ENCODE results near the gene OR2AJ1. TPM values are rescaled to one million over a fixed set of nuclear protein-coding genes. Genes with fewer than 3 reads are reported as not detected.

The OR2AJ1 gene
- total RNA-seq, 1 experiment from 2014 or later = not detected

DNA sequence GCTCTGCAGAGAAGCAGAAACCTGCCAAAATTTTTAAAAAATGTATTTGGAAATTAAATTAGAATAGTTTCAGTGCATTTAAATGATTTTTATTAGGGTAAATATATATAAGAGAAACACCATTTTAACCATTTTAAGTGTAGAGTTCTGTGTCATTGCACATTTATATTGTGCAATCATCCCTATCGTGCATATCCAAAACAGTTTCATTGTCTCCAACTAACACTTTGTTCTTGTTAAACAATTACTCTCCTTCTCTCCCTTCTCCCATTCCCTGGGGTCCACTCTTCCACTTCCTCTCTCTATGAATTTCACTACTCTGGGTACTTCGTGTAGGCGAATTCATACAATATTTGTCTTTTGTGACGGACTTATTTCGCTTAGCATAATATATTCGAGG, 17.9 kb downstream of the OR2AJ1 start:
- Mint-ChIP-seq H3K4me3 (ENCODE audit: unreplicated experiment) (no peak overlapping the region), H3K4me1 (ENCODE audit: low read depth, unreplicated experiment) (no peaks in the 10 kb centered on the region), H3K9me3 (ENCODE audit: unreplicated experiment) (peaks cover 16% of the 10 kb centered on the region), H3K27ac (ENCODE audit: unreplicated experiment) (no peak overlapping the region), H3K27me3 (ENCODE audit: insufficient read depth, unreplicated experiment) (no peaks in the 10 kb centered on the region), H3K36me3 (ENCODE audit: insufficient read depth, unreplicated experiment) (no peaks in the 10 kb centered on the region)
- POLR2A ChIA-PET = no interaction called here
- no peaks in the 10 kb centered on the region for H3K36me3 ChIP-seq (ENCODE audit: control insufficient read depth, insufficient read depth, low read length)
- DNase-seq = no peak
- no peaks in the 10 kb centered on the region for H3K27me3 ChIP-seq (replicated peaks; ENCODE audit: control insufficient read depth, insufficient read depth, low read length)
- no peaks in the 10 kb centered on the region for H3K9me3 ChIP-seq
- H3K4me3 ChIP-seq (ENCODE audit: low read depth, low read length) = no peak overlapping the region
- H3K4me1 ChIP-seq = no peaks in the 10 kb centered on the region
- BruUV-seq (replicated peaks) = no TSS peak
- intact Hi-C loops (cut with micrococcal nuclease; ENCODE audit: unreplicated experiment) = no loop called here
- TF ChIP-seq, protein P1, sequence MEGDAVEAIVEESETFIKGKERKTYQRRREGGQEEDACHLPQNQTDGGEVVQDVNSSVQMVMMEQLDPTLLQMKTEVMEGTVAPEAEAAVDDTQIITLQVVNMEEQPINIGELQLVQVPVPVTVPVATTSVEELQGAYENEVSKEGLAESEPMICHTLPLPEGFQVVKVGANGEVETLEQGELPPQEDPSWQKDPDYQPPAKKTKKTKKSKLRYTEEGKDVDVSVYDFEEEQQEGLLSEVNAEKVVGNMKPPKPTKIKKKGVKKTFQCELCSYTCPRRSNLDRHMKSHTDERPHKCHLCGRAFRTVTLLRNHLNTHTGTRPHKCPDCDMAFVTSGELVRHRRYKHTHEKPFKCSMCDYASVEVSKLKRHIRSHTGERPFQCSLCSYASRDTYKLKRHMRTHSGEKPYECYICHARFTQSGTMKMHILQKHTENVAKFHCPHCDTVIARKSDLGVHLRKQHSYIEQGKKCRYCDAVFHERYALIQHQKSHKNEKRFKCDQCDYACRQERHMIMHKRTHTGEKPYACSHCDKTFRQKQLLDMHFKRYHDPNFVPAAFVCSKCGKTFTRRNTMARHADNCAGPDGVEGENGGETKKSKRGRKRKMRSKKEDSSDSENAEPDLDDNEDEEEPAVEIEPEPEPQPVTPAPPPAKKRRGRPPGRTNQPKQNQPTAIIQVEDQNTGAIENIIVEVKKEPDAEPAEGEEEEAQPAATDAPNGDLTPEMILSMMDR (IDR thresholded peaks at IDR 0.05; ENCODE audit: insufficient read depth in 1 of 2, low read depth in 1 of 2, low read length in 1 of 2, severe bottlenecking in 1 of 2, unreplicated experiment in 1 of 2) = no peak
- CTCF ChIA-PET = no interaction called here

DNA sequence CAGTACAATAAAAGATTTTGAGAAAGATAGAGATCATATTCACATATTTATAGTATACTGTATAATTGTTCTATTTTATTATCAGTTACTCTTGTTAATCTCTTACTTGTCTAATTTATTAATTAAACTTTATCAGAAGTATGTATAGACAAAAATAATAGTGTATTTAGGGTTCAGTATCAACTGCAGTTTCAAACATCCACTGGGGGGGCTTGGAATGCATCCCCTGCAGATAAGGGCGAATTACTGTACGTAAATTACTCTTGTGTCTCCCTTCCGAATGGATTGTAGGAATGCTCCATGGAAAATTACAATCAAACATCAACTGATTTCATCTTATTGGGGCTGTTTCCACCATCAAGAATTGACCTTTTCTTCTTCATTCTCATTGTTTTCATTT, 23.9 kb downstream of the OR2AJ1 start, which contains the start of gene OR2L8:
Gene OR2L8, plus strand, starts transcription at position 301 of the 400 bp plus-strand sequence. Its CDS starts 0 bp downstream, at position 301.
- Mint-ChIP-seq H3K4me1 (ENCODE audit: low read depth, unreplicated experiment) (no peaks in the 10 kb centered on the region), H3K4me3 (ENCODE audit: unreplicated experiment) (no peak within 1 kb of the TSS), H3K27me3 (ENCODE audit: insufficient read depth, unreplicated experiment) (no peaks in the 10 kb centered on the region), H3K27ac (ENCODE audit: unreplicated experiment) (no peak within 1 kb of the TSS), H3K36me3 (ENCODE audit: insufficient read depth, unreplicated experiment) (no peaks in the 10 kb centered on the region), H3K9me3 (ENCODE audit: unreplicated experiment) (peaks cover 16% of the 10 kb centered on the region)
- Histone ChIP-seq H3K9me3 (no peaks in the 10 kb centered on the region; the same call in 1 of the 2 replicates), H3K4me3 (ENCODE audit: low read depth, low read length) (no peak within 1 kb of the TSS), H3K36me3 (ENCODE audit: control insufficient read depth, insufficient read depth, low read length) (no peaks in the 10 kb centered on the region), H3K27me3 (replicated peaks; ENCODE audit: control insufficient read depth, insufficient read depth, low read length) (no peaks in the 10 kb centered on the region), H3K4me1 (no peaks in the 10 kb centered on the region)
- ChIA-PET POLR2A (no interaction called here), CTCF (no interaction called here)
- intact Hi-C loops (cut with micrococcal nuclease; ENCODE audit: unreplicated experiment) = no loop called here
- no TSS peak for BruUV-seq (replicated peaks)
- DNase-seq = no peak
- TF ChIP-seq, protein P1 (IDR thresholded peaks at IDR 0.05; ENCODE audit: insufficient read depth in 1 of 2, low read depth in 1 of 2, low read length in 1 of 2, severe bottlenecking in 1 of 2, unreplicated experiment in 1 of 2) = no peak

DNA sequence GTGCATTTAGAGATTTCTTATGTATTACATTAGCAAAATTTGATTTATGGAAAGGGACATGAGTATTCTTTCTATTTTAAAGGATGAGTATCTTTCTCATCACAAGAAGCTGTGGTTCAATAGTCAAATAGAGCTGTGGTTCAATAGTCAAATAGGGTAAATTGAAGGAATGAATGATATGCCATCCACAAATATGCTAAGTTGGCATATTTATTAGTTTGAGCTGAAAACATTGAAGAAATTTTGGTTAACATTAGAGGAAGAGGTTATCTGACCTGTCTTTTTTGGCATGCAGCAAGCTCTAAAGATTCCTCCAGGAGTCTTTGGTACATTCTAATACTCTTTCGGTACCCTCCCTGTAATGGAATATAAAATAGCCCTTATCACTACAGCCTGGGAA, 28.7 kb downstream of the OR2AJ1 start:
- Mint-ChIP-seq H3K4me3 (ENCODE audit: unreplicated experiment) (no peak overlapping the region), H3K27ac (ENCODE audit: unreplicated experiment) (no peak overlapping the region), H3K27me3 (ENCODE audit: insufficient read depth, unreplicated experiment) (no peaks in the 10 kb centered on the region), H3K4me1 (ENCODE audit: low read depth, unreplicated experiment) (no peaks in the 10 kb centered on the region), H3K9me3 (ENCODE audit: unreplicated experiment) (peaks cover 9% of the 10 kb centered on the region), H3K36me3 (ENCODE audit: insufficient read depth, unreplicated experiment) (no peaks in the 10 kb centered on the region)
- DNase-seq = no peak
- POLR2A ChIA-PET = no interaction called here
- H3K36me3 ChIP-seq (ENCODE audit: control insufficient read depth, insufficient read depth, low read length) = no peaks in the 10 kb centered on the region
- H3K4me3 ChIP-seq (ENCODE audit: low read depth, low read length) = no peak overlapping the region
- CTCF ChIA-PET = no interaction called here
- intact Hi-C loops (cut with micrococcal nuclease; ENCODE audit: unreplicated experiment) = no loop called here
- TF ChIP-seq, protein P1 (IDR thresholded peaks at IDR 0.05; ENCODE audit: insufficient read depth in 1 of 2, low read depth in 1 of 2, low read length in 1 of 2, severe bottlenecking in 1 of 2, unreplicated experiment in 1 of 2) = no peak
- BruUV-seq (replicated peaks) = no TSS peak
- no peaks in the 10 kb centered on the region for H3K27me3 ChIP-seq (replicated peaks; ENCODE audit: control insufficient read depth, insufficient read depth, low read length)
- no peaks in the 10 kb centered on the region for H3K4me1 ChIP-seq
- no peaks in the 10 kb centered on the region; the same call in 1 of the 2 replicates for H3K9me3 ChIP-seq
